Sigmoid colon (tissue), 7 donors: ENCODE results near the gene COX7A2. TPM values are rescaled to one million over a fixed set of nuclear protein-coding genes. Genes with fewer than 3 reads are reported as not detected.

Experiments used
- DNase-seq: peaks from one replicate; pipeline ENCODE4 v3.0.0-alpha.2; 2019
- H3K27ac ChIP-seq, 4 donors: fragments of 200-600 bp; sonication (generic); one replicate each; pipeline ENCODE4 v1.5.1; 2016 to 2019; ENCODE audit warnings: mild to moderate bottlenecking in 1 of 4
- H3K27me3 ChIP-seq, 3 donors: fragments of 200-600 bp; sonication (generic); one replicate each; pipeline ENCODE4 v1.5.1; 2019; ENCODE audit warnings: mild to moderate bottlenecking in 1 of 3
- H3K36me3 ChIP-seq, 4 donors: fragments of 200-600 bp; sonication (generic); one replicate each; pipeline ENCODE4 v1.5.1; 2016 to 2019
- H3K4me1 ChIP-seq, 4 donors: fragments of 200-600 bp; sonication (generic); one replicate each; pipeline ENCODE4 v1.5.1; 2017 to 2019
- H3K4me3 ChIP-seq, 4 donors: fragments of 200-600 bp; sonication (generic); one replicate each; pipeline ENCODE4 v1.5.1; 2017 to 2019; ENCODE audit warnings: mild to moderate bottlenecking in 2 of 4, moderate library complexity in 1 of 4
- H3K9me3 ChIP-seq, 4 donors: fragments of 200-600 bp in 3 of 4; sonication (generic) in 3 of 4; one replicate each; pipeline versions ENCODE4 v1.5.1 to v1.6.1; 2013 to 2019
- EP300 ChIP-seq, 4 donors: sonication (generic); formaldehyde crosslinking; IDR thresholded peaks; one replicate each; pipeline ENCODE4 v1.6.1; 2017; ENCODE audit warnings: antibody characterized with exemption in 4 of 4
- POLR2A ChIP-seq, 2 donors: fragments of 450-650 bp; IDR thresholded peaks; one replicate each; pipeline ENCODE4 v1.6.1; 2016; ENCODE audit warnings: antibody characterized with exemption in 2 of 2, mild to moderate bottlenecking in 2 of 2, moderate library complexity in 2 of 2
- POLR2AphosphoS5 ChIP-seq, 4 donors: sonication (generic); formaldehyde crosslinking; IDR thresholded peaks; one replicate each; pipeline ENCODE4 v1.6.1; 2017; ENCODE audit warnings: antibody characterized with exemption in 4 of 4
- WGBS, 2 donors: extraction: QIAGEN DNeasy Blood & Tissue Kit; methylation state at CpG; one replicate each; pipeline ENCODE4 v1.1.7; 2013; 5-methylcytosine and 5-hydroxymethylcytosine counted together
- intact Hi-C: fragments of 100-400 bp; cut with DNase I; formaldehyde crosslinking; loops from one replicate; pipeline ENCODE4 v1.15.1; 2023
- polyA plus RNA-seq, 3 donors: library from polyadenylated mRNA; stranded (reverse); fragments of 200-250 nt; gene quantifications; one replicate each; pipeline ENCODE4 v1.2.3, GENCODE V29; 2013
- total RNA-seq, 4 donors: library from RNA; depleted of rRNA; stranded (reverse); fragments of >200 nt; gene quantifications; one replicate each; pipeline ENCODE4 v1.1.0, GENCODE V29; 2016
- TF ChIP-seq, protein P1 (sequence below), 4 experiments: fragments of 450-650 bp in 3 of 4; fragments of 200-600 bp in 1 of 4; IDR thresholded peaks; one replicate each; pipeline ENCODE4 v1.5.1; 2016 to 2019; ENCODE audit warnings: antibody characterized with exemption in 4 of 4, mild to moderate bottlenecking in 3 of 4, moderate library complexity in 2 of 4
- donor health status: healthy with polysubstance abuse.
- donor health status: Bipolar disorder and iron deficiency.
- donor health status: healthy.

COX7A2 gene
- total and polyA plus RNA-seq, 7 donors: 419 to 3,086 (median 948) TPM

DNA sequence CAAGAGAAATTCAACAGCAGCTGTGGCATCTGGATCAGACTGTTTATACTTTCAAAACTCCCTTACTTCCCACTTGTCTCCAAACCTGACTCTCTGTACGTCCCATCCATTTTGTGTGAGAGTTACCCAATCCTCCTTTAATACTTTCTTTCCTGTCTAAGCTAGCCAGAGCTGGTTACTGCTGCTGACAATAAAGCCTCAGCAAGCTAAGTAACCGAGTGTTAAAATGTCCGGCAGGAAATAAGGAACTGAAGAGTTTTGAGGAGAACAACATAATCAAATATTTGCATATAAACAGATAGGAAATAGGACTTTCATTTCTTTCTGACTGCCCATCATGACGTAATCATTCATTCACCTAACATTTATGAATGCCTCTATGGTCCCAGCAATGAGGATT lies 29.4 kb upstream of the COX7A2 start:
- Histone ChIP-seq H3K4me3 (no peak overlapping the region), H3K27ac (peak overlapping the region in 2 of 4 donors; percentile 7 to 44), H3K27me3 (no peaks in the 10 kb centered on the region), H3K4me1 (peaks cover 0 to 59% (median 28%) of the 10 kb centered on the region in 4 donors), H3K36me3 (no peaks in the 10 kb centered on the region), H3K9me3 (no peaks in the 10 kb centered on the region)
- intact Hi-C loops: no loop called here
- TF ChIP-seq POLR2A (IDR thresholded peaks at IDR 0.05): no peak
- no peak for TF ChIP-seq EP300 (IDR thresholded peaks at IDR 0.05)
- TF ChIP-seq, protein P1, sequence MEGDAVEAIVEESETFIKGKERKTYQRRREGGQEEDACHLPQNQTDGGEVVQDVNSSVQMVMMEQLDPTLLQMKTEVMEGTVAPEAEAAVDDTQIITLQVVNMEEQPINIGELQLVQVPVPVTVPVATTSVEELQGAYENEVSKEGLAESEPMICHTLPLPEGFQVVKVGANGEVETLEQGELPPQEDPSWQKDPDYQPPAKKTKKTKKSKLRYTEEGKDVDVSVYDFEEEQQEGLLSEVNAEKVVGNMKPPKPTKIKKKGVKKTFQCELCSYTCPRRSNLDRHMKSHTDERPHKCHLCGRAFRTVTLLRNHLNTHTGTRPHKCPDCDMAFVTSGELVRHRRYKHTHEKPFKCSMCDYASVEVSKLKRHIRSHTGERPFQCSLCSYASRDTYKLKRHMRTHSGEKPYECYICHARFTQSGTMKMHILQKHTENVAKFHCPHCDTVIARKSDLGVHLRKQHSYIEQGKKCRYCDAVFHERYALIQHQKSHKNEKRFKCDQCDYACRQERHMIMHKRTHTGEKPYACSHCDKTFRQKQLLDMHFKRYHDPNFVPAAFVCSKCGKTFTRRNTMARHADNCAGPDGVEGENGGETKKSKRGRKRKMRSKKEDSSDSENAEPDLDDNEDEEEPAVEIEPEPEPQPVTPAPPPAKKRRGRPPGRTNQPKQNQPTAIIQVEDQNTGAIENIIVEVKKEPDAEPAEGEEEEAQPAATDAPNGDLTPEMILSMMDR (IDR thresholded peaks at IDR 0.05): no peak
- WGBS, 2 donors: 78 to 83% methylated on average over 4 of the region's 4 CpGs
- DNase-seq: no peak

DNA sequence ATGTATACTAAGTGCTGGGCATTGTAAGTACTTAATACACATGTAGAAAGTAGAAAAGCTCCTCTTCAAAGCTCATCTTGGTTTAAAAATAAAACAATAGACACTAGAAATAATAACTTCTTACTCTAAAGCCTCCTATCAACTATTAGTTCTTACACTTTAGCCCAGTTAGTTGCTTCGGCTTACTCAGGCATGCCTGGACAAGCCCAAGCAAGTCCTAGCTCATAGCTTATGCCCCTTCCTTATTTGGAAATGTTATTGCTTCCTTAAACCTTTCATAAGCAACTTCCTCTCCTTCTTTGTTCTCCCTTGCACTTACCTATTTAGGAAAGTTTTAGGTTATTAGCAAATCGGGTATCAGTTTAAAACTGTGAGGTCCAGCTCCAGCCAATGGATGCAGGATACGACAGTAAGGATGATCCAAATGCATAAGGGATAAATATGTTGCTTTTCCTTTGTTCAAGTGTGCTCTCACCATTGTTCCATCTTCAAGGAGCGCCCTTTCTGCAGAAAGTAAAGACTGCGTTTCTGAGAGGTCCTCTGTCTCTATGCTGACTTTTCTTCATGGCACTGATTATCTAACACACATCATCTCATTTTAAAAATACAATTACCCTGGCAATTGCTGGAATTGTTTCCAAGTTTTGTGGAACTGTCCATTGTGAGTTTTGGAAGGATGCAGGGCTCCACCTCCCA lies 28.7 kb upstream of the COX7A2 start:
- peak overlapping the region in 2 of 4 donors; percentile 7 to 44 for H3K27ac ChIP-seq
- H3K36me3 ChIP-seq: no peaks in the 10 kb centered on the region
- TF ChIP-seq POLR2AphosphoS5 (IDR thresholded peaks at IDR 0.05) (no peak), EP300 (IDR thresholded peaks at IDR 0.05) (no peak)
- TF ChIP-seq, protein P1 (IDR thresholded peaks at IDR 0.05): no peak
- H3K4me1 ChIP-seq: peaks cover 0 to 61% (median 33%) of the 10 kb centered on the region in 4 donors
- no peak overlapping the region for H3K4me3 ChIP-seq
- no peaks in the 10 kb centered on the region for H3K27me3 ChIP-seq
- 87 to 89% methylated on average over 5 of the region's 5 CpGs for WGBS, 2 donors
- intact Hi-C loops: no loop called here
- no peaks in the 10 kb centered on the region for H3K9me3 ChIP-seq
- no peak for DNase-seq

DNA sequence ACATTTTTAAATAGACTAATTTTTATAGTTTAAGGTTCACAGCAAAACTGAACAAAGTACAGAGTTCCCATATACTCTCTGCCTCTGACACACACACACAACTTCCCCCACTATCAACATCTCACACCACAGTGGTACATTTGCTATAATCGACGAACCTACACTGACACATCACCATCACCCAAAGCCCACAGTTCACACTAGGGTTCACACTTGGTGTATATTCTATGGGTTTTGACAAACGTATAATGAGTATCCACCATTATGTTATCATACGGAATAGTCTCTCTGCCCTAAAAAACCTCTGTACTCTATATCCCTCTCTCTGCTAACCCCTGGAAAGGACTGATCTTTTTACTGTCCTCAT lies 25.4 kb upstream of the COX7A2 start:
- TF ChIP-seq EP300 (IDR thresholded peaks at IDR 0.05): no peak
- TF ChIP-seq POLR2AphosphoS5 (IDR thresholded peaks at IDR 0.05): no peak
- TF ChIP-seq, protein P1 (IDR thresholded peaks at IDR 0.05): no peak
- 95 to 96% methylated on average over 4 of the region's 4 CpGs for WGBS, 2 donors
- peaks cover 0 to 53% (median 27%) of the 10 kb centered on the region in 4 donors for H3K4me1 ChIP-seq

DNA sequence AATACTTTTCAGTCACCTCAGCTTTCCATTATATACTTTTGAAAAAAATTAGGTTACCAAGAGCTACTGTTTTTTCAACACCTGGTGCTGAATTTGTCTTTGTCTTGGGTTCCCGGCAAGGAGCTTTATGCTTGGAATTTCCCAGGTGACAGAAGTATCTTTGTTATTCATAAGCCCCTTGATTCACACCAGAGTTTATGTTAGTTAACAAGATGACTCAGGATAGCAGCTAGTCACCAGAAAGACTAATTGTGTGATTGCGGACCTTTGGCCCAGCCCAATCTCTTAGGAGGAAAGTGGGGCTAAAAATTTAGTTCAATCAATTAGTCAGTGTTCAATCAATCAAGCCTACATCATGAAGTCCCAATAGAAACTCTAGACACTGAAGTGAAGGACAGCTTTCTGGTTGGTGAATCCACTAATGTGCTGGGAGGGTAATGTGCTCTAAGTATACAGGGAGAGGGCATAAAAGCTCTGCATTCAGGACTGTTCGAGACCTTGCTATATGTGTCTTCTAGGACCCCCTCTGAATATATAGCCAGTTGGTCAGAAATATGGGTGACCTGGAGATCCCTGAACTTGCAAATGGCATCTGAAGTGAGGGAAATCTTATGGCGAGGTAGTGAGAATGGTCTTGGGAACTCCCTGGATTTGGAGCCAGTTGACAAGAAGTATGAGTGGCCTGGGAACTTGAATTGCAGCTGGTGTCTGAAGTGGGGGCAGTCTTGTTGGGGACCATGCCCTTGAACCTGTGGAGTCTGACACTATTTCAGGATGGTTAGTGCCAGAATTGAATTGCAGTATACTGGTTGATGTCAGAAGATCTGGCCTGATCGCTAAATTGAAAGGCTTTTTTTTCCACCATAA lies 24.8 kb upstream of the COX7A2 start:
- TF ChIP-seq, protein P1 (IDR thresholded peaks at IDR 0.05): no peak
- TF ChIP-seq POLR2A (IDR thresholded peaks at IDR 0.05) (no peak), POLR2AphosphoS5 (IDR thresholded peaks at IDR 0.05) (no peak), EP300 (IDR thresholded peaks at IDR 0.05) (no peak)
- no peaks in the 10 kb centered on the region for H3K27me3 ChIP-seq
- peaks cover 0 to 51% (median 26%) of the 10 kb centered on the region in 4 donors for H3K4me1 ChIP-seq
- H3K27ac ChIP-seq: peak overlapping the region; percentile 22 to 52 (median 48)
- peaks cover 0 to 17% (median 1%) of the 10 kb centered on the region in 4 donors for H3K36me3 ChIP-seq
- WGBS, 2 donors: 62 to 82% methylated on average over 5 of the region's 5 CpGs
- intact Hi-C loops: loop anchor here (5.0 kb wide), 1 partner anchor 79 kb away; no protein-coding TSS in a partner anchor
- no peak for DNase-seq
- H3K4me3 ChIP-seq: no peak overlapping the region
- no peaks in the 10 kb centered on the region for H3K9me3 ChIP-seq

More for the DNA sequence above, 25.4 kb upstream of the COX7A2 start:
- peaks cover 0 to 11% (median 0%) of the 10 kb centered on the region in 4 donors for H3K36me3 ChIP-seq
- no peaks in the 10 kb centered on the region for H3K9me3 ChIP-seq
- no peak for DNase-seq
- H3K4me3 ChIP-seq: no peak overlapping the region
- no peaks in the 10 kb centered on the region for H3K27me3 ChIP-seq
- H3K27ac ChIP-seq: peak overlapping the region in 2 of 4 donors; percentile 49 to 52
- intact Hi-C loops: loop anchor here (5.0 kb wide), 1 partner anchor 78 kb away; no protein-coding TSS in a partner anchor
